KMS-11 (cell line): Measurements from ENCODE around the gene CYB561.

Experiments
- H2AFZ ChIP-seq: fragments of 200-600 bp; sonication (generic); 2 replicates; pipeline ENCODE4 v1.6.1; 2016; ENCODE audit warnings: antibody characterized with exemption, mixed run types, low read depth
- H3K27ac ChIP-seq: fragments of 200-600 bp; sonication (generic); 2 replicates; pipeline ENCODE4 v1.6.1; 2016; ENCODE audit warnings: mild to moderate bottlenecking, mixed run types
- H3K27me3 ChIP-seq: fragments of 200-600 bp; sonication (generic); 2 replicates; pipeline ENCODE4 v1.6.1; 2017; ENCODE audit warnings: mild to moderate bottlenecking, low read depth, mixed run types, moderate library complexity; ENCODE audit not compliant: insufficient read depth
- H3K36me3 ChIP-seq: fragments of 200-600 bp; sonication (generic); 2 replicates; pipeline ENCODE4 v1.6.1; 2017; ENCODE audit warnings: mild to moderate bottlenecking, mixed run types; ENCODE audit not compliant: insufficient read depth
- H3K4me1 ChIP-seq: fragments of 200-600 bp; sonication (generic); 2 replicates; pipeline ENCODE4 v1.6.1; 2016; ENCODE audit warnings: mild to moderate bottlenecking, low read depth, mixed run types; ENCODE audit not compliant: poor library complexity, severe bottlenecking
- H3K4me2 ChIP-seq: fragments of 200-600 bp; sonication (generic); 2 replicates; pipeline ENCODE4 v1.7.0; 2016; ENCODE audit warnings: mild to moderate bottlenecking, mixed run types
- H3K4me3 ChIP-seq: fragments of 200-600 bp; sonication (generic); IDR thresholded peaks from 2 replicates; pipeline ENCODE4 v1.6.1; 2017; ENCODE audit warnings: low read depth, low read length, mixed read lengths; ENCODE audit not compliant: insufficient read depth
- H3K79me2 ChIP-seq: fragments of 200-600 bp; sonication (generic); 2 replicates; pipeline ENCODE4 v1.6.1; 2016; ENCODE audit warnings: low read depth, mixed run types; ENCODE audit not compliant: insufficient read depth
- H3K9ac ChIP-seq: fragments of 200-600 bp; sonication (generic); 2 replicates; pipeline ENCODE4 v1.6.1; 2016; ENCODE audit warnings: mild to moderate bottlenecking, mixed run types
- H4K20me1 ChIP-seq: fragments of 200-600 bp; sonication (generic); 2 replicates; pipeline ENCODE4 v1.6.1; 2016; ENCODE audit warnings: mild to moderate bottlenecking, mixed run types; ENCODE audit not compliant: insufficient read depth
- CTCF ChIP-seq: fragments of 200-600 bp; sonication (generic); conservative IDR thresholded peaks from 2 replicates; pipeline ENCODE4 v1.6.1; 2017; ENCODE audit warnings: low read depth, mild to moderate bottlenecking, antibody characterized with exemption, low read length, moderate library complexity, mixed read lengths

Gene CYB561

GRCh38 chr17:63446753-63447470 is 806 bp upstream of the CYB561 start:
- H3K79me2 ChIP-seq, result no peaks in the 10 kb centered on the region
- H4K20me1 ChIP-seq, result no peaks in the 10 kb centered on the region
- peak overlapping the region; percentile 99 for H2AFZ ChIP-seq
- H3K4me3 ChIP-seq, result no peak overlapping the region
- H3K4me2 ChIP-seq, result peak overlapping the region; percentile 79
- no peak for TF ChIP-seq CTCF
- H3K9ac ChIP-seq, result peak overlapping the region; percentile 99
- peaks cover 14% of the 10 kb centered on the region for H3K4me1 ChIP-seq
- peaks cover 1% of the 10 kb centered on the region; the same call in 1 of the 2 replicates for H3K27me3 ChIP-seq
- H3K27ac ChIP-seq, result peak overlapping the region; percentile 80
- no peaks in the 10 kb centered on the region for H3K36me3 ChIP-seq

DNA sequence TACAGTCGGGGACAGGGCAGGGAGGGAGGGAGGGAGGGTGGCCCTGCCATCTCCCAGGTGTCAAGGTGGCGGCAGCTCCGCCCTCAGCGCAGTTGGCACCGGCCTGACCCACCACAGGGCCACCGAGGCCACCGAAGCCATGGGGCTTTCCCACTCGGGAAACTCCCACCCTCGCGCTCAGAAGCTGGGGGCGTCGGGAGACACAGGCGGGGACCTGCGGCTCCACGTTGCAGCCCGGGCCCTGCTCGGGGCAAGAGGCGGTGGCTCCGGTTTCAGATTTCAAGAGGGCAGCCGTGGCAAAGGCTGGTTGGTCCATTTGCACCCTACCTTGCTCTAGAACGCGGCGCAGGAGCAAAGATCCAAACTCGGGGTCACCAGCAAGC is 544 bp downstream of the CYB561 start:
- Histone ChIP-seq H2AFZ (peak overlapping the region; percentile 99), H3K27me3 (no peaks in the 10 kb centered on the region; the same call in 1 of the 2 replicates), H3K4me2 (peak overlapping the region; percentile 79), H3K79me2 (no peaks in the 10 kb centered on the region), H3K27ac (peak overlapping the region; percentile 80), H3K4me1 (peaks cover 14% of the 10 kb centered on the region), H4K20me1 (no peaks in the 10 kb centered on the region), H3K4me3 (no peak overlapping the region), H3K9ac (peak overlapping the region; percentile 99), H3K36me3 (no peaks in the 10 kb centered on the region)
- peak; percentile 44; the same call in 1 of the 2 replicates for TF ChIP-seq CTCF

DNA sequence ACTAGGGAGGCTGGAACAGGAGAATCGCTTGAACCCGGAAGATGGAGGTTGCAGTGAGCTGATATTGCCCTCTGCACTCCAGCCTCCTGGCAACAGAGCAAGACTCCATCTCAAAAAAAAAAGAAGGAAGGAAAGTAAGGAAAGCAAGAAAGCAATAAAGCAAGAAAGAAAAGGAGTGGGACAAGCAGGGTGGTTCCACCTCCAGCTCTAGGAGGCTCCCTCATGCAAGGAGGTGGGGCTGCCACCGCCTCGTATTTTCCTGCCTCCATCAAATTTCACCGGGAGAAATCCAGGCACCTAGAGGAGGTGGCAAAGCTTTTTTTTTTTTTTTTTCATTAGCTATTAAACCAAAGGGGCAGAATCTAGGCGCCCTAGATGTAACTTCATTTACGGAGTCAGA is 1.0 kb downstream of the CYB561 start:
- TF ChIP-seq CTCF, result no peak
- Histone ChIP-seq H3K79me2 (no peaks in the 10 kb centered on the region), H3K9ac (peak overlapping the region; percentile 99; the same call in 1 of the 2 replicates), H4K20me1 (no peaks in the 10 kb centered on the region), H3K36me3 (no peaks in the 10 kb centered on the region), H3K4me2 (peak overlapping the region; percentile 79), H3K27me3 (no peaks in the 10 kb centered on the region), H3K27ac (no peak overlapping the region), H3K4me1 (peaks cover 15% of the 10 kb centered on the region), H3K4me3 (no peak overlapping the region), H2AFZ (peak overlapping the region; percentile 99; the same call in 1 of the 2 replicates)

DNA sequence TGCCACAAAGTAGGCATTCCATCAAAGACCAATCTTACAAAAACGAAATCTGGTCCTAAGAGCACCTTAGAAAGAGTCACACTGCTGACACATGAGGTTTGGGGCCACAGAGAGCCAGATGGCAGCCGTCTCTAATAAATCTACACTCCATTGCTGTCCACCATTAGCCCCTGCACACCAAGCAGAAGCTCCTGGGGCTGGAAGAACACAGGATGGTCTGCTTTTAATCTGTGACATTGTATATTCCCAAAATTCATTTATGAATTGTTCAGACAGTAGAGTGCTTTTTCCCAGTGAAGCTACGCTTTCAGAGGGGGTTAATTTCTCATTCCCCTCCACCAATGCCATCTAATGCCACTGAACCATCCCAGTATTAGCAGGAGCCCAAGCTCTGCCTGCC is 1.6 kb downstream of the CYB561 start:
- TF ChIP-seq CTCF, result no peak
- no peaks in the 10 kb centered on the region for H3K36me3 ChIP-seq
- no peaks in the 10 kb centered on the region for H3K79me2 ChIP-seq
- H3K27ac ChIP-seq, result no peak overlapping the region
- H3K4me1 ChIP-seq, result peaks cover 21% of the 10 kb centered on the region
- H3K4me2 ChIP-seq, result 0 out of 2 replicates have a peak overlapping the region, but pooled peaks have one; percentile 79
- no peak overlapping the region for H3K4me3 ChIP-seq
- H3K27me3 ChIP-seq, result no peaks in the 10 kb centered on the region
- no peak overlapping the region for H2AFZ ChIP-seq
- no peak overlapping the region; the same call in 1 of the 2 replicates for H3K9ac ChIP-seq
- no peaks in the 10 kb centered on the region for H4K20me1 ChIP-seq
